ENCODE measurements around the gene ERICH6B.

ERICH6B gene

GRCh38 chr13:45603338-45603737 is 12.2 kb downstream of the ERICH6B start:
- H3K9me2 ChIP-seq (ENCODE audit: low read depth, low read length): no peaks in the 10 kb centered on the region
- H4K20me1 ChIP-seq (ENCODE audit: insufficient read depth, low read length): no peaks in the 10 kb centered on the region
- no peaks in the 10 kb centered on the region for H3K79me2 ChIP-seq (ENCODE audit: insufficient read depth, low read length)
- H3K27ac ChIP-seq (ENCODE audit: low read depth, low read length, poor library complexity, severe bottlenecking): no peak overlapping the region
- no peaks in the 10 kb centered on the region for H3K27me3 ChIP-seq (ENCODE audit: insufficient read depth, low read length)
- no peak overlapping the region for H3K4me2 ChIP-seq (ENCODE audit: low read length)
- no peaks in the 10 kb centered on the region for H3K36me3 ChIP-seq (ENCODE audit: insufficient read depth, low read length)
- no peak overlapping the region for H3K9ac ChIP-seq (ENCODE audit: low read length)
- no peaks in the 10 kb centered on the region for H3K4me1 ChIP-seq (ENCODE audit: insufficient read depth, low read length, severe bottlenecking)
- no peaks in the 10 kb centered on the region for H3K9me3 ChIP-seq (ENCODE audit: low read length)
- TF ChIP-seq EZH2 (IDR thresholded peaks at IDR 0.05; ENCODE audit: borderline replicate concordance, low read length) (no peak), CTCF (IDR thresholded peaks at IDR 0.05; ENCODE audit: low read length) (no peak)
- H3F3A ChIP-seq (ENCODE audit: insufficient read depth, low read length): no peaks in the 10 kb centered on the region
- H3K4me3 ChIP-seq (ENCODE audit: low read depth, low read length, poor library complexity, severe bottlenecking): no peak overlapping the region
- H2AFZ ChIP-seq (ENCODE audit: low read length): no peak overlapping the region

GRCh38 chr13:45602183-45603170 is 13.1 kb downstream of the ERICH6B start:
- TF ChIP-seq CTCF (IDR thresholded peaks at IDR 0.05; ENCODE audit: low read length) (no peak), EZH2 (IDR thresholded peaks at IDR 0.05; ENCODE audit: borderline replicate concordance, low read length) (no peak)
- H3K4me2 ChIP-seq (ENCODE audit: low read length): no peak overlapping the region
- no peak overlapping the region for H3K4me3 ChIP-seq (ENCODE audit: low read depth, low read length, poor library complexity, severe bottlenecking)
- no peaks in the 10 kb centered on the region for H3K27me3 ChIP-seq (ENCODE audit: insufficient read depth, low read length)
- H3K9me2 ChIP-seq (ENCODE audit: low read depth, low read length): no peaks in the 10 kb centered on the region
- no peak overlapping the region for H2AFZ ChIP-seq (ENCODE audit: low read length)
- H3K4me1 ChIP-seq (ENCODE audit: insufficient read depth, low read length, severe bottlenecking): no peaks in the 10 kb centered on the region
- no peaks in the 10 kb centered on the region for H3K79me2 ChIP-seq (ENCODE audit: insufficient read depth, low read length)
- H4K20me1 ChIP-seq (ENCODE audit: insufficient read depth, low read length): no peaks in the 10 kb centered on the region
- no peak overlapping the region for H3K9ac ChIP-seq (ENCODE audit: low read length)
- no peaks in the 10 kb centered on the region for H3K9me3 ChIP-seq (ENCODE audit: low read length)
- no peaks in the 10 kb centered on the region for H3F3A ChIP-seq (ENCODE audit: insufficient read depth, low read length)
- no peak overlapping the region for H3K27ac ChIP-seq (ENCODE audit: low read depth, low read length, poor library complexity, severe bottlenecking)
- H3K36me3 ChIP-seq (ENCODE audit: insufficient read depth, low read length): no peaks in the 10 kb centered on the region

GRCh38 chr13:45601680-45602079 is 13.9 kb downstream of the ERICH6B start:
- H3K27ac ChIP-seq (ENCODE audit: low read depth, low read length, poor library complexity, severe bottlenecking): no peak overlapping the region
- no peaks in the 10 kb centered on the region for H3K9me3 ChIP-seq (ENCODE audit: low read length)
- no peak overlapping the region for H3K4me2 ChIP-seq (ENCODE audit: low read length)
- H3K36me3 ChIP-seq (ENCODE audit: insufficient read depth, low read length): no peaks in the 10 kb centered on the region
- H3K9me2 ChIP-seq (ENCODE audit: low read depth, low read length): no peaks in the 10 kb centered on the region
- no peak overlapping the region for H3K4me3 ChIP-seq (ENCODE audit: low read depth, low read length, poor library complexity, severe bottlenecking)
- TF ChIP-seq EZH2 (IDR thresholded peaks at IDR 0.05; ENCODE audit: borderline replicate concordance, low read length): no peak
- no peak for TF ChIP-seq CTCF (IDR thresholded peaks at IDR 0.05; ENCODE audit: low read length)
- no peaks in the 10 kb centered on the region for H3K4me1 ChIP-seq (ENCODE audit: insufficient read depth, low read length, severe bottlenecking)
- H4K20me1 ChIP-seq (ENCODE audit: insufficient read depth, low read length): no peaks in the 10 kb centered on the region
- H3K9ac ChIP-seq (ENCODE audit: low read length): no peak overlapping the region
- H3K27me3 ChIP-seq (ENCODE audit: insufficient read depth, low read length): no peaks in the 10 kb centered on the region
- H3K79me2 ChIP-seq (ENCODE audit: insufficient read depth, low read length): no peaks in the 10 kb centered on the region
- H2AFZ ChIP-seq (ENCODE audit: low read length): no peak overlapping the region
- H3F3A ChIP-seq (ENCODE audit: insufficient read depth, low read length): no peaks in the 10 kb centered on the region

Data from OCI-LY1 (cell line).